ENCODE data around the gene WHRN. TPM values are rescaled to one million over a fixed set of nuclear protein-coding genes. Genes with fewer than 3 reads are reported as not detected.

WHRN gene
- total RNA-seq, 1 experiment from 2014 or later, result 24.3 TPM

DNA sequence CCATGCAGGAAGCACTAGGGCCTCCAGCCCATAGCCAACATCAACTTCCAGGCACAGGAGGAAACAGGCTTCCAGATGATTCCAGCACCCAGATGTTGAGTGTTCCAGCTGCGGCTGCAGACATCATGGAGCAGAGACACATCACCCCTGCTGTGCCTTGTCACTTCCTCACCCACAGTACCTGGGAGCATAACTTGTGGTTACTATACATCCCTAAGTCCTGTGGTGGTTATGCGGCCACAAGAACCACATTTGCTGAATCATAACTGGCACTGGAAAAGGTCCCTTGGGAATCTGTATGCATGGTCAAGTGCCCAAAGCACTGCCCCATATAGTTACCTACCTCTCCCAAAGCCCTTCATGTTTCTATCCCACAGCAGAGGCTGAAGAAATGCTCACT lies 56.6 kb downstream of the WHRN start:
- ATAC-seq (no peak), DNase-seq (ENCODE audit: low spot score) (no peak)
- Mint-ChIP-seq H3K9me3 (no peaks in the 10 kb centered on the region), H3K36me3 (no peaks in the 10 kb centered on the region), H3K4me1 (peaks cover 21% of the 10 kb centered on the region), H3K27me3 (ENCODE audit: low read depth) (no peaks in the 10 kb centered on the region), H3K27ac (no peak overlapping the region), H3K4me3 (no peak overlapping the region)
- CTCF ChIA-PET, result interaction anchor here (1.3 kb wide), 1 partner anchor 43 kb away, joined by 3 read pairs; no protein-coding TSS in a partner anchor
- TF ChIP-seq ZNF263 (CRISPR knock-in tag; IDR thresholded peaks at IDR 0.05; ENCODE audit: low read depth), result no peak
- TF ChIP-seq, protein P1, sequence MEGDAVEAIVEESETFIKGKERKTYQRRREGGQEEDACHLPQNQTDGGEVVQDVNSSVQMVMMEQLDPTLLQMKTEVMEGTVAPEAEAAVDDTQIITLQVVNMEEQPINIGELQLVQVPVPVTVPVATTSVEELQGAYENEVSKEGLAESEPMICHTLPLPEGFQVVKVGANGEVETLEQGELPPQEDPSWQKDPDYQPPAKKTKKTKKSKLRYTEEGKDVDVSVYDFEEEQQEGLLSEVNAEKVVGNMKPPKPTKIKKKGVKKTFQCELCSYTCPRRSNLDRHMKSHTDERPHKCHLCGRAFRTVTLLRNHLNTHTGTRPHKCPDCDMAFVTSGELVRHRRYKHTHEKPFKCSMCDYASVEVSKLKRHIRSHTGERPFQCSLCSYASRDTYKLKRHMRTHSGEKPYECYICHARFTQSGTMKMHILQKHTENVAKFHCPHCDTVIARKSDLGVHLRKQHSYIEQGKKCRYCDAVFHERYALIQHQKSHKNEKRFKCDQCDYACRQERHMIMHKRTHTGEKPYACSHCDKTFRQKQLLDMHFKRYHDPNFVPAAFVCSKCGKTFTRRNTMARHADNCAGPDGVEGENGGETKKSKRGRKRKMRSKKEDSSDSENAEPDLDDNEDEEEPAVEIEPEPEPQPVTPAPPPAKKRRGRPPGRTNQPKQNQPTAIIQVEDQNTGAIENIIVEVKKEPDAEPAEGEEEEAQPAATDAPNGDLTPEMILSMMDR (IDR thresholded peaks at IDR 0.05), result no peak
- POLR2A ChIA-PET, result no interaction called here

DNA sequence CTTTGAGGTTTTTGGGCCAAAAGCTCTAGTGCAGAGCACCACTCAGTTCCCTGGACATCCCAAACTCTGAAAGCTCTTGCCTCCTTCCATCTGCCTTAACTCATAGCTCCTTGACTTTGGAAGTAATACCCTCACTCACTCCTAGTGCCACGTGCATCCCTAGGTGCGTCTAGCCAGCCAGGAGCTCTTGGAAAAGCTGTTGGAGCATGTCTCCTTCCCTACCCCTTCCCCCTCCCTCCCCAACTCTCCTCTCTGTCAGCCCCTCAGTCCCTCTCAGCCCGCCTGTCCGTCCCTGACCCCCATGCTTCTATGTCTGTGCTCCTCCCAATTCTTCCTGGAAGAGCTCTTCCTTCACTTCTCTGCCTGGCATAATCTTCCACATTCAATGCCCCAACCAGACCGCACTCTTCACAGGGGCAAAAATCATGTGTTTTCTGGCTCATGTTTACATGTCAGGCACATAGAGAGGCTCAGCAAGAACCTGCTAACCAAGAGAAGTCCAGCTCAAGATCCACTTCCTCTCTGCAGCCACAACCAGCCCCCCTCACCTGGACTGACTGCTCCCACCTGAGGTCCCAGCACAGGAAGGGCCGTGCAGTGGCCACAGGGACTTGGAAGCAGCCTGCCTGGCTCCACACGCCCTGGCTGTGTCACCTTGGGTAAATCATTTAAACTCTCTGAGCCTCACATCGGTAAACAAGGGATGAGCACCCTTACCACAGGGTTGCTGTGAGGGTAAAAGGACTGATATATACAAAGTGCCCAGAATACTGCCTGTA lies 58.4 kb downstream of the WHRN start:
- Mint-ChIP-seq H3K9me3 (no peaks in the 10 kb centered on the region), H3K4me1 (peaks cover 13% of the 10 kb centered on the region), H3K36me3 (no peaks in the 10 kb centered on the region), H3K4me3 (no peak overlapping the region), H3K27ac (no peak overlapping the region), H3K27me3 (ENCODE audit: low read depth) (no peaks in the 10 kb centered on the region; the same call in 1 of the 2 replicates)
- DNase-seq (ENCODE audit: low spot score), result no peak
- no peak; the same call in 1 of the 2 replicates for ATAC-seq
- no peak for TF ChIP-seq TP53 (CRISPR knock-in tag; IDR thresholded peaks at IDR 0.05)
- TF ChIP-seq ZNF671 (CRISPR knock-in tag; IDR thresholded peaks at IDR 0.05), result no peak
- no peak for TF ChIP-seq NFATC4 (CRISPR knock-in tag; IDR thresholded peaks at IDR 0.05)
- TF ChIP-seq, protein P2, sequence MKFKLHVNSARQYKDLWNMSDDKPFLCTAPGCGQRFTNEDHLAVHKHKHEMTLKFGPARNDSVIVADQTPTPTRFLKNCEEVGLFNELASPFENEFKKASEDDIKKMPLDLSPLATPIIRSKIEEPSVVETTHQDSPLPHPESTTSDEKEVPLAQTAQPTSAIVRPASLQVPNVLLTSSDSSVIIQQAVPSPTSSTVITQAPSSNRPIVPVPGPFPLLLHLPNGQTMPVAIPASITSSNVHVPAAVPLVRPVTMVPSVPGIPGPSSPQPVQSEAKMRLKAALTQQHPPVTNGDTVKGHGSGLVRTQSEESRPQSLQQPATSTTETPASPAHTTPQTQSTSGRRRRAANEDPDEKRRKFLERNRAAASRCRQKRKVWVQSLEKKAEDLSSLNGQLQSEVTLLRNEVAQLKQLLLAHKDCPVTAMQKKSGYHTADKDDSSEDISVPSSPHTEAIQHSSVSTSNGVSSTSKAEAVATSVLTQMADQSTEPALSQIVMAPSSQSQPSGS (CRISPR knock-in tag; IDR thresholded peaks at IDR 0.05; ENCODE audit: borderline replicate concordance, low read depth), result no peak
- no peak for TF ChIP-seq RORB (CRISPR knock-in tag; IDR thresholded peaks at IDR 0.05)
- TF ChIP-seq, protein P3, sequence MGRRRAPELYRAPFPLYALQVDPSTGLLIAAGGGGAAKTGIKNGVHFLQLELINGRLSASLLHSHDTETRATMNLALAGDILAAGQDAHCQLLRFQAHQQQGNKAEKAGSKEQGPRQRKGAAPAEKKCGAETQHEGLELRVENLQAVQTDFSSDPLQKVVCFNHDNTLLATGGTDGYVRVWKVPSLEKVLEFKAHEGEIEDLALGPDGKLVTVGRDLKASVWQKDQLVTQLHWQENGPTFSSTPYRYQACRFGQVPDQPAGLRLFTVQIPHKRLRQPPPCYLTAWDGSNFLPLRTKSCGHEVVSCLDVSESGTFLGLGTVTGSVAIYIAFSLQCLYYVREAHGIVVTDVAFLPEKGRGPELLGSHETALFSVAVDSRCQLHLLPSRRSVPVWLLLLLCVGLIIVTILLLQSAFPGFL (CRISPR knock-in tag; IDR thresholded peaks at IDR 0.05; ENCODE audit: borderline replicate concordance), result no peak
- TF ChIP-seq JUN (CRISPR knock-in tag; IDR thresholded peaks at IDR 0.05), result no peak
- no peak for TF ChIP-seq ZNF219 (CRISPR knock-in tag; IDR thresholded peaks at IDR 0.05; ENCODE audit: borderline replicate concordance)
- TF ChIP-seq RELA (CRISPR knock-in tag; IDR thresholded peaks at IDR 0.05; ENCODE audit: borderline replicate concordance), result no peak
- TF ChIP-seq, protein P4, sequence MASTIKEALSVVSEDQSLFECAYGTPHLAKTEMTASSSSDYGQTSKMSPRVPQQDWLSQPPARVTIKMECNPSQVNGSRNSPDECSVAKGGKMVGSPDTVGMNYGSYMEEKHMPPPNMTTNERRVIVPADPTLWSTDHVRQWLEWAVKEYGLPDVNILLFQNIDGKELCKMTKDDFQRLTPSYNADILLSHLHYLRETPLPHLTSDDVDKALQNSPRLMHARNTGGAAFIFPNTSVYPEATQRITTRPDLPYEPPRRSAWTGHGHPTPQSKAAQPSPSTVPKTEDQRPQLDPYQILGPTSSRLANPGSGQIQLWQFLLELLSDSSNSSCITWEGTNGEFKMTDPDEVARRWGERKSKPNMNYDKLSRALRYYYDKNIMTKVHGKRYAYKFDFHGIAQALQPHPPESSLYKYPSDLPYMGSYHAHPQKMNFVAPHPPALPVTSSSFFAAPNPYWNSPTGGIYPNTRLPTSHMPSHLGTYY (CRISPR knock-in tag; IDR thresholded peaks at IDR 0.05), result no peak
- no peak for TF ChIP-seq ZNF317 (CRISPR knock-in tag; IDR thresholded peaks at IDR 0.05; ENCODE audit: borderline replicate concordance, low read depth)
- TF ChIP-seq, protein P5, sequence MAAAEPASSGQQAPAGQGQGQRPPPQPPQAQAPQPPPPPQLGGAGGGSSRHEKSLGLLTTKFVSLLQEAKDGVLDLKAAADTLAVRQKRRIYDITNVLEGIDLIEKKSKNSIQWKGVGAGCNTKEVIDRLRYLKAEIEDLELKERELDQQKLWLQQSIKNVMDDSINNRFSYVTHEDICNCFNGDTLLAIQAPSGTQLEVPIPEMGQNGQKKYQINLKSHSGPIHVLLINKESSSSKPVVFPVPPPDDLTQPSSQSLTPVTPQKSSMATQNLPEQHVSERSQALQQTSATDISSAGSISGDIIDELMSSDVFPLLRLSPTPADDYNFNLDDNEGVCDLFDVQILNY (CRISPR knock-in tag; IDR thresholded peaks at IDR 0.05), result no peak
- no peak for TF ChIP-seq GTF2I (CRISPR knock-in tag; conservative IDR thresholded peaks at IDR 0.05)
- no peak for TF ChIP-seq ZBTB21 (CRISPR knock-in tag; IDR thresholded peaks at IDR 0.05; ENCODE audit: borderline replicate concordance)
- TF ChIP-seq EMX1 (CRISPR knock-in tag; IDR thresholded peaks at IDR 0.05), result no peak
- TF ChIP-seq, protein P6, sequence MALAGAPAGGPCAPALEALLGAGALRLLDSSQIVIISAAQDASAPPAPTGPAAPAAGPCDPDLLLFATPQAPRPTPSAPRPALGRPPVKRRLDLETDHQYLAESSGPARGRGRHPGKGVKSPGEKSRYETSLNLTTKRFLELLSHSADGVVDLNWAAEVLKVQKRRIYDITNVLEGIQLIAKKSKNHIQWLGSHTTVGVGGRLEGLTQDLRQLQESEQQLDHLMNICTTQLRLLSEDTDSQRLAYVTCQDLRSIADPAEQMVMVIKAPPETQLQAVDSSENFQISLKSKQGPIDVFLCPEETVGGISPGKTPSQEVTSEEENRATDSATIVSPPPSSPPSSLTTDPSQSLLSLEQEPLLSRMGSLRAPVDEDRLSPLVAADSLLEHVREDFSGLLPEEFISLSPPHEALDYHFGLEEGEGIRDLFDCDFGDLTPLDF (CRISPR knock-in tag; IDR thresholded peaks at IDR 0.05), result no peak
- TF ChIP-seq, protein P7, sequence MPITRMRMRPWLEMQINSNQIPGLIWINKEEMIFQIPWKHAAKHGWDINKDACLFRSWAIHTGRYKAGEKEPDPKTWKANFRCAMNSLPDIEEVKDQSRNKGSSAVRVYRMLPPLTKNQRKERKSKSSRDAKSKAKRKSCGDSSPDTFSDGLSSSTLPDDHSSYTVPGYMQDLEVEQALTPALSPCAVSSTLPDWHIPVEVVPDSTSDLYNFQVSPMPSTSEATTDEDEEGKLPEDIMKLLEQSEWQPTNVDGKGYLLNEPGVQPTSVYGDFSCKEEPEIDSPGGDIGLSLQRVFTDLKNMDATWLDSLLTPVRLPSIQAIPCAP (CRISPR knock-in tag; IDR thresholded peaks at IDR 0.05), result no peak
- TF ChIP-seq ZNF396 (CRISPR knock-in tag; IDR thresholded peaks at IDR 0.05; ENCODE audit: borderline replicate concordance), result no peak
- TF ChIP-seq ZNF416 (CRISPR knock-in tag; IDR thresholded peaks at IDR 0.05), result no peak
- TF ChIP-seq CBFB (CRISPR knock-in tag; IDR thresholded peaks at IDR 0.05; ENCODE audit: low read depth), result no peak
- ChIA-PET CTCF (interaction anchor here (0.6 to 1.1 kb wide), 6 partner anchors 10 to 364 kb away, joined by 3 to 5 read pairs (median 3); no protein-coding TSS in a partner anchor), POLR2A (interaction anchor here (0.7 to 1.0 kb wide), 3 partner anchors 12 to 60 kb away, joined by 3 read pairs; no protein-coding TSS in a partner anchor)
